HEK293 (cell line): Measurements from ENCODE around the gene MDH1B.
A peak's percentile ranks its signal among the peaks of the same experiment; 100 is the strongest.

ENCODE experiments used
- CTCF ChIA-PET: fragments of 350-600 bp; formaldehyde crosslinking; extraction: SDS; loops from one replicate; lab custom pipeline; 2021; ENCODE audit warnings: antibody characterized with exemption; lab: Yijun Ruan, JAX
- POLR2A ChIA-PET: fragments of 300-600 bp; formaldehyde crosslinking; extraction: SDS; loops from one replicate; lab custom pipeline; 2020; ENCODE audit warnings: antibody characterized with exemption, inconsistent platforms; lab: Yijun Ruan, JAX
- H3K27ac ChIP-seq: fragments of 200-500 bp; sonication (Bioruptor generic); 2 replicates; pipeline ENCODE4 v1.5.1; 2014; ENCODE audit warnings: low read depth, low read length, control low read depth, inconsistent platforms; ENCODE audit errors: extremely low read depth
- H3K36me3 ChIP-seq, 2 experiments: fragments of 200-500 bp in 1 of 2; sonication (Bioruptor generic) in 1 of 2; 1 replicate in 1 of 2; 2 replicates in 1 of 2; pipeline ENCODE4 v1.5.1; 2014 to 2017; ENCODE audit warnings: inconsistent platforms in 2 of 2, low read length in 2 of 2; ENCODE audit not compliant: control insufficient read depth in 2 of 2, insufficient read depth in 1 of 2
- H3K4me1 ChIP-seq: fragments of 200-500 bp; sonication (Bioruptor generic); 2 replicates; pipeline ENCODE4 v1.5.1; 2014; ENCODE audit warnings: mild to moderate bottlenecking, low read length, inconsistent platforms; ENCODE audit not compliant: control insufficient read depth, insufficient read depth
- H3K4me3 ChIP-seq: 2 replicates; pipeline ENCODE4 v1.5.1; 2011; ENCODE audit warnings: low read depth, mild to moderate bottlenecking, control low read depth, low read length, moderate library complexity
- H3K9me3 ChIP-seq: fragments of 200-500 bp; sonication (Bioruptor generic); 2 replicates; pipeline ENCODE4 v1.5.1; 2014; ENCODE audit warnings: low read depth, low read length, inconsistent platforms; ENCODE audit not compliant: control insufficient read depth, insufficient read depth
- IKZF3 ChIP-seq: fragments of 450-650 bp; IDR thresholded peaks from 2 replicates; pipeline ENCODE4 v1.5.0; 2018; ENCODE audit warnings: missing biosample characterization, mild to moderate bottlenecking, missing genetic modification characterization, moderate library complexity
- KLF7 ChIP-seq: fragments of 450-650 bp; formaldehyde crosslinking; IDR thresholded peaks from 2 replicates; pipeline ENCODE4 v1.5.1; 2016; ENCODE audit warnings: missing biosample characterization, missing genetic modification characterization, borderline replicate concordance
- KLF8 ChIP-seq: fragments of 450-650 bp; formaldehyde crosslinking; IDR thresholded peaks from 2 replicates; pipeline ENCODE4 v1.5.1; 2016; ENCODE audit warnings: missing biosample characterization, missing genetic modification characterization
- KLF9 ChIP-seq: fragments of 450-650 bp; formaldehyde crosslinking; IDR thresholded peaks from 2 replicates; pipeline ENCODE4 v1.5.1; 2016; ENCODE audit warnings: missing biosample characterization, missing genetic modification characterization, low read depth
- MEIS1 ChIP-seq: sonication (generic); formaldehyde crosslinking; IDR thresholded peaks from 2 replicates; pipeline ENCODE4 v1.8.1; 2022; ENCODE audit warnings: missing genetic modification reagents, mild to moderate bottlenecking, borderline replicate concordance
- YY1 ChIP-seq: fragments of 450-650 bp; formaldehyde crosslinking; IDR thresholded peaks from 2 replicates; pipeline ENCODE4 v1.5.1; 2018; ENCODE audit warnings: missing biosample characterization, missing genetic modification characterization
- ZBTB17 ChIP-seq: fragments of 450-650 bp; formaldehyde crosslinking; IDR thresholded peaks from 2 replicates; pipeline ENCODE4 v1.5.1; 2016; ENCODE audit warnings: missing biosample characterization, missing genetic modification characterization
- ZBTB20 ChIP-seq: fragments of 450-650 bp; formaldehyde crosslinking; IDR thresholded peaks from 2 replicates; pipeline ENCODE4 v1.5.1; 2016; ENCODE audit warnings: missing biosample characterization, missing genetic modification characterization
- ZNF169 ChIP-seq: fragments of 450-650 bp; formaldehyde crosslinking; IDR thresholded peaks from 2 replicates; pipeline ENCODE4 v1.5.1; 2016; ENCODE audit warnings: missing biosample characterization, missing genetic modification characterization
- ZNF211 ChIP-seq: fragments of 450-650 bp; formaldehyde crosslinking; IDR thresholded peaks from 2 replicates; pipeline ENCODE4 v1.5.1; 2016; ENCODE audit warnings: low read depth, missing biosample characterization, missing genetic modification characterization
- ZNF335 ChIP-seq: fragments of 450-650 bp; formaldehyde crosslinking; conservative IDR thresholded peaks from 2 replicates; pipeline ENCODE4 v1.5.1; 2016; ENCODE audit warnings: missing biosample characterization, missing genetic modification characterization
- ZNF350 ChIP-seq: fragments of 450-650 bp; formaldehyde crosslinking; IDR thresholded peaks from 2 replicates; pipeline ENCODE4 v1.5.0; 2017; ENCODE audit warnings: missing biosample characterization, mild to moderate bottlenecking, missing genetic modification characterization
- ZNF391 ChIP-seq: fragments of 450-650 bp; formaldehyde crosslinking; IDR thresholded peaks from 2 replicates; pipeline ENCODE4 v1.5.1; 2016; ENCODE audit warnings: low read depth, missing biosample characterization, missing genetic modification characterization, borderline replicate concordance
- ZNF423 ChIP-seq: fragments of 450-650 bp; formaldehyde crosslinking; IDR thresholded peaks from 2 replicates; pipeline ENCODE4 v1.5.1; 2016; ENCODE audit warnings: missing biosample characterization, missing genetic modification characterization
- ZNF610 ChIP-seq: fragments of 450-650 bp; formaldehyde crosslinking; IDR thresholded peaks from 2 replicates; pipeline ENCODE4 v1.5.1; 2016; ENCODE audit warnings: missing biosample characterization, missing genetic modification characterization, borderline replicate concordance
- ZNF692 ChIP-seq: fragments of 450-650 bp; formaldehyde crosslinking; IDR thresholded peaks from 2 replicates; pipeline ENCODE4 v1.5.1; 2016; ENCODE audit warnings: missing biosample characterization, missing genetic modification characterization
- ZNF701 ChIP-seq: fragments of 450-650 bp; formaldehyde crosslinking; IDR thresholded peaks from 2 replicates; pipeline ENCODE4 v1.5.1; 2016; ENCODE audit warnings: missing biosample characterization, missing genetic modification characterization

The MDH1B gene

GRCh38 chr2:206805887-206806607, 40.9 kb upstream of the MDH1B start (continued):
- 0 out of 2 replicates have a peak, but pooled peaks have one; percentile 26 for TF ChIP-seq ZBTB17 (tag by site-specific recombination)
- TF ChIP-seq KLF8 (tag by site-specific recombination) = no peak
- no peak for TF ChIP-seq IKZF3 (tag by site-specific recombination)
- peak; percentile 39; the same call in 1 of the 2 replicates for TF ChIP-seq ZBTB20
- TF ChIP-seq ZNF211 (tag by site-specific recombination) = no peak

- no peaks in the 10 kb centered on the region for H3K4me1 ChIP-seq
- TF ChIP-seq ZNF610 (tag by site-specific recombination) (no peak), ZNF701 (tag by site-specific recombination) (no peak), ZNF169 (no peak), ZNF335 (no peak), KLF7 (tag by site-specific recombination) (no peak), ZNF391 (tag by site-specific recombination) (no peak), YY1 (tag by site-specific recombination) (no peak), ZNF350 (tag by site-specific recombination) (no peak)
- CTCF ChIA-PET = interaction anchor here (1.3 kb wide), 1 partner anchor 669 kb away, joined by 3 read pairs; no protein-coding TSS in a partner anchor
- no peak overlapping the region for H3K27ac ChIP-seq
- H3K36me3 ChIP-seq = no peaks in the 10 kb centered on the region
- no peak overlapping the region for H3K4me3 ChIP-seq
- no peaks in the 10 kb centered on the region for H3K9me3 ChIP-seq
- POLR2A ChIA-PET = no interaction called here
Observed at GRCh38 chr2:206804326-206804725, 39.2 kb upstream of the MDH1B start.

- H3K4me1 ChIP-seq = no peaks in the 10 kb centered on the region
- H3K4me3 ChIP-seq = no peak overlapping the region
- TF ChIP-seq ZNF692 (tag by site-specific recombination) (no peak), KLF9 (tag by site-specific recombination) (no peak), ZNF423 (tag by site-specific recombination) (no peak), MEIS1 (CRISPR knock-in tag) (no peak)
- ChIA-PET CTCF (interaction anchor here (0.7 to 3.8 kb wide), 3 partner anchors 21 to 670 kb away, joined by 3 to 32 read pairs (median 3); no protein-coding TSS in a partner anchor), POLR2A (no interaction called here)
- H3K27ac ChIP-seq = no peak overlapping the region
- no peaks in the 10 kb centered on the region for H3K9me3 ChIP-seq
- no peaks in the 10 kb centered on the region for H3K36me3 ChIP-seq
Observed at GRCh38 chr2:206802654-206803514, 37.8 kb upstream of the MDH1B start.
